GM10248 (cell line): ENCODE measurements around the gene OFD1.

Source experiments
- CTCF ChIA-PET: fragments of 300-600 bp; sonication (Branson Sonifier 250); formaldehyde crosslinking; extraction: SDS; loops from one replicate; lab custom pipeline; 2021; ENCODE audit warnings: antibody characterized with exemption; lab: Yijun Ruan, JAX
- POLR2A ChIA-PET: fragments of 350-650 bp; sonication (Branson Sonifier 250); formaldehyde crosslinking; extraction: SDS; loops from one replicate; lab custom pipeline; 2020; ENCODE audit warnings: antibody characterized with exemption; lab: Yijun Ruan, JAX
- DNase-seq: peaks from one replicate; pipeline ENCODE4 v3.0.0; 2012; ENCODE audit errors: extremely low spot score
- CTCF ChIP-seq: IDR thresholded peaks from 2 replicates; pipeline ENCODE4 v1.5.1; 2012; ENCODE audit warnings: mild to moderate bottlenecking, low read depth; ENCODE audit errors: extremely low read depth, missing control alignments, control extremely low read depth

The OFD1 gene

GRCh38 chrX:13750204-13750603 lies 15.7 kb downstream of the OFD1 start:
- DNase-seq: peak; percentile 29
- TF ChIP-seq CTCF: peak; percentile 45
- CTCF ChIA-PET: interaction anchor here (1.2 to 3.4 kb wide), 9 partner anchors 9 to 282 kb away, joined by 3 to 13 read pairs (median 5); partner anchors contain the start of gene GEMIN8
- POLR2A ChIA-PET: interaction anchor here (0.6 kb wide), 1 partner anchor 801 kb away, joined by 3 read pairs; no protein-coding TSS in a partner anchor

DNA sequence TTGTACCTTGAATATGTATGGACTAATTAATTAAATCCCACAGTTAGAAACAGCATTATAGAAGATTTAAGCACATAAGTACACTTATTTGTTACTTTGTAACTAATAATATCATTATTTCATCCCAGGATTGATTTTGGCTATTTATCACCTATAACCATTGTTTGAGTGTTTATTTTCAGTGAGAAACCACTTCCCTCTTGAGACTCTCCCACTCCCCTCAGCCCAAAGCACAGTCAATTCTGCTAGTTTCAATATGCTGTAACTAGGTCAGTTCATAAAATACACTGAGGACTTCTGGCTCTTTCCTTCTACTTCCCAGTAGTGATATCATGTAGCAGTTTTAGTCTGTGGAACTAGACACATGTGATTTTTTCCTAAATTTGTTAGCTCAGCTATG lies 16.3 kb downstream of the OFD1 start:
- DNase-seq: no peak
- no peak for TF ChIP-seq CTCF
- CTCF ChIA-PET: interaction anchor here (1.2 to 3.4 kb wide), 8 partner anchors 9 to 281 kb away, joined by 3 to 13 read pairs (median 5); partner anchors contain the start of gene GEMIN8
- POLR2A ChIA-PET: interaction anchor here (0.6 kb wide), 1 partner anchor 801 kb away, joined by 3 read pairs; no protein-coding TSS in a partner anchor

DNA sequence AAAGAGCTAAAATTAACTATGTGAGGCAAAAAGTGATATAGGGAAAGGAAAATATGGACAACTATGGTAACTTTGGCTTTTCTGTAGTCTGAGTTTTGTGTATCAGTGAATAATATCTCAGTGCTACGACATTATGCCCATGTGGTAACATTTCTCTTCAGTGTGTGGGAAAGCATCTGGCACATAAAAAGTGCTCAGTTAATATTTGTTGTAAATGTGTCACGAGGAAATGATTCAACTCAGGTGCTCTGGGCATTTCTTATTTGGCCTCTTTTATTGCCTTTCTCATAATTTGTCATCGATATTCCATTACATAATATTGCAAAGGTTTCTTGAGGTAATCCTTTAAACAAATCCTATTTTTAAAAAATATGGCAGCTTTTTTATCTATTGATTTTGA lies 17.6 kb downstream of the OFD1 start:
- ChIA-PET CTCF (interaction anchor here (0.9 to 2.5 kb wide), 2 partner anchors 11 to 280 kb away, joined by 3 to 12 read pairs; no protein-coding TSS in a partner anchor), POLR2A (interaction anchor here (1.0 kb wide), 1 partner anchor 90 kb away, joined by 3 read pairs; no protein-coding TSS in a partner anchor)
- no peak for TF ChIP-seq CTCF
- no peak for DNase-seq

DNA sequence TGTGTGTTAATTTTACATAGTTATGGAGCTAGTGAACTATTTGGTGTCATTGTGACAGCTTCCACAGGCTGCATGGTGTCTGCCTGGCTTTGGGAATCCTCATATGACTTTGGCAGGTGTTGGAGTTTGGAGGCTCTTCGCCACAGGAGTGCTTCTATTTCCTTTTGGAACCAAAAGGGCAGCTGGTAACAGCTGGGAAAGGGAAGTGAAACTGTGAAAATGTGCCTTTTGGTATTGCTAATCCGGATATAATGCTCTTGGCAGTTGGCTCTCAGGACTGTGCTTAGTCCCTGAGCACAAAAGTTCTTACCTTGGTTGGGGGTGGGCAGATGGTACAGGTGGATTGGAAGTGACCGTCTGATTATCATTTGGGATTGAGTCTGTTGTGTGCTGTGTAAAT lies 18.1 kb downstream of the OFD1 start:
- ChIA-PET POLR2A (interaction anchor here (0.7 to 1.0 kb wide), 2 partner anchors 9 to 91 kb away, joined by 3 to 4 read pairs; no protein-coding TSS in a partner anchor), CTCF (interaction anchor here (0.9 to 1.0 kb wide), 2 partner anchors 11 to 279 kb away, joined by 3 read pairs; no protein-coding TSS in a partner anchor)
- no peak for TF ChIP-seq CTCF
- no peak for DNase-seq

GRCh38 chrX:13754765-13755164 lies 20.2 kb downstream of the OFD1 start:
- no peak for DNase-seq
- ChIA-PET POLR2A (no interaction called here), CTCF (interaction anchor here (1.3 to 1.4 kb wide), 2 partner anchors 62 to 277 kb away, joined by 3 to 4 read pairs; no protein-coding TSS in a partner anchor)
- no peak for TF ChIP-seq CTCF

GRCh38 chrX:13755254-13755653 lies 20.7 kb downstream of the OFD1 start:
- DNase-seq: no peak
- ChIA-PET POLR2A (no interaction called here), CTCF (interaction anchor here (1.3 to 1.4 kb wide), 2 partner anchors 62 to 276 kb away, joined by 3 to 4 read pairs; no protein-coding TSS in a partner anchor)
- no peak for TF ChIP-seq CTCF
